HepG2 (cell line): Measurements from ENCODE around the gene CLEC5A. TPM values are rescaled to one million over a fixed set of nuclear protein-coding genes. Genes with fewer than 3 reads are reported as not detected.

Experiments used
- ATAC-seq: fragments of 200-7000 bp; cut with Tn5 transposase; 3 replicates; pipeline ENCODE4 v1.9.1; 2020; ENCODE audit warnings: mild to moderate bottlenecking, moderate library complexity
- BruUV-seq: library from RNA; stranded (reverse); fragments of 400-500 nt; replicated peaks from 2 replicates; lab custom pipeline; 2021; lab: Mats Ljungman, UMichigan
- CTCF ChIA-PET: fragments of 300-600 bp; formaldehyde crosslinking; extraction: SDS; loops from one replicate; lab custom pipeline; 2021; ENCODE audit warnings: low total read pairs, inconsistent platforms, low intra/inter-chr PET ratio; lab: Yijun Ruan, JAX
- POLR2A ChIA-PET: fragments of 350-600 bp; sonication (Branson Sonifier 250); formaldehyde crosslinking; loops from one replicate; lab custom pipeline; 2020; ENCODE audit warnings: antibody characterized with exemption, inconsistent platforms; lab: Yijun Ruan, JAX
- DNase-seq: peaks from one replicate; pipeline ENCODE4 v3.0.0-alpha.2; 2015; ENCODE audit warnings: low spot score
- FAIRE-seq: peaks from 3 replicates; lab custom pipeline; 2011; peaks lifted over from hg19 to GRCh38; lab: Jason Lieb, UNC
- H2AFZ ChIP-seq: one replicate; pipeline ENCODE4 v1.6.1; 2011; ENCODE audit warnings: low read length, inconsistent platforms
- H3K27ac ChIP-seq: fragments of 300-600 bp; 3 replicates; pipeline ENCODE4 v1.8.0; 2011; ENCODE audit warnings: mixed run types, mild to moderate bottlenecking, mixed read lengths, low read length, inconsistent platforms; ENCODE audit not compliant: insufficient read depth; ENCODE audit errors: extremely low read length
- H3K27me3 ChIP-seq, 2 experiments: fragments of 200-600 bp in 1 of 2; 2 replicates in 1 of 2; 3 replicates in 1 of 2; pipeline versions ENCODE4 v1.6.0 to v1.8.0; 2011; ENCODE audit warnings: low read length in 2 of 2, mild to moderate bottlenecking in 2 of 2, moderate library complexity in 2 of 2, inconsistent platforms in 1 of 2; ENCODE audit not compliant: insufficient read depth in 2 of 2, control insufficient read depth in 1 of 2
- H3K36me3 ChIP-seq, 2 experiments: fragments of 200-600 bp in 1 of 2; replicated peaks in 1 of 2; 2 replicates in 1 of 2; 3 replicates in 1 of 2; pipeline versions ENCODE4 v1.5.1 to v1.8.0; 2011; ENCODE audit warnings: low read length in 2 of 2, inconsistent platforms in 1 of 2; ENCODE audit not compliant: insufficient read depth in 2 of 2, control insufficient read depth in 1 of 2
- H3K4me1 ChIP-seq: 2 replicates; pipeline ENCODE4 v1.5.1; 2012; ENCODE audit warnings: low read length, inconsistent platforms; ENCODE audit not compliant: insufficient read depth
- H3K4me2 ChIP-seq: 2 replicates; pipeline ENCODE4 v1.6.0; 2011; ENCODE audit warnings: low read depth, low read length, inconsistent platforms
- H3K4me3 ChIP-seq, 3 experiments: fragments of 200-600 bp in 1 of 3; sonication (generic), shearing (Covaris generic) in 1 of 3; replicated peaks in 1 of 3; 2 replicates each; pipeline ENCODE4 v1.5.1; 2011 to 2016; ENCODE audit warnings: low read length in 3 of 3, inconsistent platforms in 2 of 3, low read depth in 2 of 3, mild to moderate bottlenecking in 2 of 3, control low read depth in 1 of 3, mixed read lengths in 1 of 3; ENCODE audit not compliant: insufficient read depth in 1 of 3
- H3K79me2 ChIP-seq: one replicate; pipeline ENCODE4 v1.6.1; 2011; ENCODE audit warnings: low read length, inconsistent platforms; ENCODE audit not compliant: insufficient read depth
- H3K9ac ChIP-seq: 2 replicates; pipeline ENCODE4 v1.6.0; 2011; ENCODE audit warnings: mild to moderate bottlenecking, low read depth, low read length, inconsistent platforms; ENCODE audit not compliant: insufficient read depth
- H3K9me3 ChIP-seq: 2 replicates; pipeline ENCODE4 v1.5.1; 2012; ENCODE audit warnings: mild to moderate bottlenecking, low read length
- H4K20me1 ChIP-seq: 2 replicates; pipeline ENCODE4 v1.6.0; 2011; ENCODE audit warnings: inconsistent platforms, mild to moderate bottlenecking, low read length, moderate library complexity; ENCODE audit not compliant: insufficient read depth
- GLMP ChIP-seq: sonication (generic); formaldehyde crosslinking; IDR thresholded peaks from 2 replicates; pipeline ENCODE4 v1.9.0; 2021; ENCODE audit warnings: missing genetic modification reagents, mild to moderate bottlenecking, borderline replicate concordance
- KDM5A ChIP-seq: fragments of 200-600 bp; sonication (generic); IDR thresholded peaks from 2 replicates; pipeline ENCODE4 v1.7.0; 2018; ENCODE audit warnings: antibody characterized with exemption, mild to moderate bottlenecking, low read length, borderline replicate concordance
- NBN ChIP-seq: fragments of 450-650 bp; conservative IDR thresholded peaks from 2 replicates; pipeline ENCODE4 v1.6.1; 2017
- SALL2 ChIP-seq: sonication (generic); formaldehyde crosslinking; IDR thresholded peaks from 2 replicates; pipeline ENCODE4 v1.8.1; 2023; ENCODE audit warnings: mild to moderate bottlenecking, missing genetic modification reagents, inconsistent platforms
- ZC3H4 ChIP-seq: sonication (generic); formaldehyde crosslinking; IDR thresholded peaks from 2 replicates; pipeline ENCODE4 v1.4.0; 2020; ENCODE audit warnings: missing genetic modification reagents, borderline replicate concordance
- ZNF788 ChIP-seq: sonication (generic); formaldehyde crosslinking; IDR thresholded peaks from 2 replicates; pipeline ENCODE4 v1.5.0; 2020; ENCODE audit warnings: mild to moderate bottlenecking, missing genetic modification reagents, borderline replicate concordance
- WGBS: methylation state at CpG from one replicate; pipeline ENCODE4 v1.1.6; 2017; ENCODE audit warnings: low lambda C conversion rate; 5-methylcytosine and 5-hydroxymethylcytosine counted together
- in situ Hi-C: cut with HindIII; loops from 2 replicates; pipeline ENCODE4 v1.10.0; 2017; ENCODE audit warnings: low pct_unique_long_range_greater_than_20kb; ENCODE audit not compliant: extremely low pct_ligation_motif_present
- intact Hi-C: fragments of 100-400 bp; cut with micrococcal nuclease; formaldehyde crosslinking; loops from one replicate; pipeline ENCODE4 v1.10.0; 2022; ENCODE audit not compliant: unreplicated experiment
- polyA plus RNA-seq, 8 experiments: library from polyadenylated mRNA; depleted of rRNA in 3 of 8; stranded (reverse) in 7 of 8; unstranded in 1 of 8; fragments of >200 nt; fragmentation: Illumina TruSeq in 4 of 8; extraction: Trizol in 4 of 8; gene quantifications; 2 replicates each; pipeline versions ENCODE4 v1.2.1 to v1.2.3, GENCODE V29; 2011 to 2016; ENCODE audit warnings: low read depth in 4 of 8, missing spikeins in 1 of 8, mixed read lengths in 1 of 8; ENCODE audit not compliant: insufficient read depth in 1 of 8
- total RNA-seq, 5 experiments: library from RNA; depleted of rRNA; stranded (reverse); fragments of >200 nt; fragmentation: Illumina TruSeq; extraction: Trizol; gene quantifications; 2 replicates each; pipeline ENCODE4 v1.2.3, GENCODE V29; 2016; ENCODE audit warnings: low read depth in 1 of 5
- TF ChIP-seq, protein P1 (sequence below): IDR thresholded peaks from 2 replicates; pipeline ENCODE4 v1.6.1; 2016

The CLEC5A gene
- total and polyA plus RNA-seq, 2 of the 13 experiments (the other 11 are each of a cell fraction or from before 2014, with no cell fraction given), result not detected

DNA sequence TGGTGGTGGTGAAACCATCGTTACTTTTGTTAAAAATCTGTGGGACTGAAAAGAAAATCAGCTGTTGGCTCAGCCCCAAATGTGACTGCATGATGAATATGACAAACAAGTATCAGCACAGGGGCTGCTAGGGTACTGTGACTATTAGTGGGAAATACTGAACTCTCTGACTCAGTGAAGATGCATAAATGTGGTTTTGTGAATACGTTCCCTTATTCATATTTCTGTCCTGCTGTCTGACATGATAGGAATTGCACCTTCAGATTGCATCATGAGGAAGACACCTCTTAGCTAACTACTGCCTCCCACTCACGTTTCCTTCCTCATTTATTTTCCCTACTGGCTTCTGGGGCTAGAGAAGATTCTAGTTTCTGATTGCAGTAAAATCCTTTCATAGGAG lies 1.4 kb downstream of the CLEC5A start:
- H3K27ac ChIP-seq, result no peak overlapping the region
- no peak for ATAC-seq
- no peak overlapping the region for H3K4me3 ChIP-seq
- WGBS, result under 1% methylated on average over 3 of the region's 3 CpGs
- in situ Hi-C loops, result no loop called here
- no peaks in the 10 kb centered on the region for H3K36me3 ChIP-seq
- no peaks in the 10 kb centered on the region for H3K79me2 ChIP-seq
- no peaks in the 10 kb centered on the region for H4K20me1 ChIP-seq
- no peak overlapping the region for H3K9ac ChIP-seq
- TF ChIP-seq ZNF788 (CRISPR knock-in tag) (no peak), KDM5A (no peak)
- TF ChIP-seq, all 625 proteins: peak for 0
- Histone ChIP-seq H3K4me1 (no peaks in the 10 kb centered on the region), H3K9me3 (peaks cover 11% of the 10 kb centered on the region), H2AFZ (no peak overlapping the region), H3K27me3 (no peaks in the 10 kb centered on the region), H3K4me2 (no peak overlapping the region)
- FAIRE-seq, result no peak
- CTCF ChIA-PET, result no interaction called here
- intact Hi-C loops, result no loop called here
- BruUV-seq, result no TSS peak
- POLR2A ChIA-PET, result no interaction called here
- no peak for DNase-seq

- DNase-seq (no peak), ATAC-seq (no peak), FAIRE-seq (no peak)
- no peak overlapping the region for H3K9ac ChIP-seq
- intact Hi-C loops (no loop called here), in situ Hi-C loops (no loop called here)
- no peak overlapping the region for H3K4me2 ChIP-seq
- H2AFZ ChIP-seq, result no peak overlapping the region
- H3K9me3 ChIP-seq, result peaks cover 12% of the 10 kb centered on the region
- no peaks in the 10 kb centered on the region for H3K36me3 ChIP-seq
- H3K79me2 ChIP-seq, result no peaks in the 10 kb centered on the region
- H3K27me3 ChIP-seq, result no peaks in the 10 kb centered on the region
- H3K4me3 ChIP-seq, result no peak overlapping the region
- H4K20me1 ChIP-seq, result no peaks in the 10 kb centered on the region
- POLR2A ChIA-PET, result no interaction called here
- CTCF ChIA-PET, result no interaction called here
- no peaks in the 10 kb centered on the region for H3K4me1 ChIP-seq
- 14% methylated on average over 3 of the region's 3 CpGs for WGBS
- TF ChIP-seq, protein P1, sequence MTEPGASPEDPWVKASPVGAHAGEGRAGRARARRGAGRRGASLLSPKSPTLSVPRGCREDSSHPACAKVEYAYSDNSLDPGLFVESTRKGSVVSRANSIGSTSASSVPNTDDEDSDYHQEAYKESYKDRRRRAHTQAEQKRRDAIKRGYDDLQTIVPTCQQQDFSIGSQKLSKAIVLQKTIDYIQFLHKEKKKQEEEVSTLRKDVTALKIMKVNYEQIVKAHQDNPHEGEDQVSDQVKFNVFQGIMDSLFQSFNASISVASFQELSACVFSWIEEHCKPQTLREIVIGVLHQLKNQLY, result no peak
- TF ChIP-seq NBN, result no peak
- TF ChIP-seq ZC3H4, result no peak
- TF ChIP-seq GLMP (CRISPR knock-in tag), result no peak
- no peak for TF ChIP-seq SALL2 (CRISPR knock-in tag)
- H3K27ac ChIP-seq, result no peak overlapping the region
- no TSS peak for BruUV-seq
Measured at GRCh38 chr7:141944811-141945210, 2.0 kb downstream of the CLEC5A start.
